ENCODE data around the gene KRTAP10-12. TPM values are rescaled to one million over a fixed set of nuclear protein-coding genes. Genes with fewer than 3 reads are reported as not detected.

The KRTAP10-12 gene
- total and polyA plus RNA-seq, 2 experiments from 2014 or later = not detected

DNA sequence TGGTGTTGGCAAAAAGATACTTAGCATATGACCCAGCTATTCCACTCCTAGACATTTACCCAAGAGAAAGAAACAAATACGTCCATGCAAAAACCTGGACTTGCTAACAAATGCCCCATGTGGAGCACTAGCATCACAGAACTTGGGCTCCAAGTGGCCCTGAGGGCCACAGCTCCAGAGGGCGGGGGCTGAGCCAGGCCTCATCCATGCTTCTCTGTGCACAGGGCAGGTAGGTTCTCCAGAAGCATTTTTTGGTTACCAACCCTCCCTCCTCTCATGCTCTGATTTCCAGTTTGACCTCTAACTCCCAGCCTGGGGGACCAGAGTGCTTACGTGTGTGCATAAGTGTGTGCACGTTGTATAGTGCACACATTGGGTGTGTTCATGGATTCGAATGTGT lies 32.3 kb upstream of the KRTAP10-12 start:
- WGBS (ENCODE audit: low lambda C conversion rate, missing lambda C conversion rate) = 88% methylated on average over 5 of the region's 5 CpGs
- Histone ChIP-seq H3K4me2 (no peak overlapping the region), H3K9me2 (replicated peaks; ENCODE audit: insufficient read depth) (no peaks in the 10 kb centered on the region), H3K9me3 (ENCODE audit: low read depth) (no peaks in the 10 kb centered on the region), H3K36me3 (replicated peaks; ENCODE audit: insufficient read depth, low read depth) (no peaks in the 10 kb centered on the region), H3K4me3 (no peak overlapping the region), H2AFZ (no peak overlapping the region), H3K4me1 (ENCODE audit: insufficient read depth) (no peaks in the 10 kb centered on the region), H3K27me3 (no peaks in the 10 kb centered on the region), H3K79me2 (no peaks in the 10 kb centered on the region), H3K27ac (no peak overlapping the region), H4K20me1 (ENCODE audit: insufficient read depth, poor library complexity, severe bottlenecking) (no peaks in the 10 kb centered on the region)
- TF ChIP-seq EZH2 (IDR thresholded peaks at IDR 0.05; ENCODE audit: borderline replicate concordance) (no peak), EZH2phosphoT487 (IDR thresholded peaks at IDR 0.05; ENCODE audit: low read depth, severe bottlenecking, unreplicated experiment) (no peak)
- TF ChIP-seq, protein P1, sequence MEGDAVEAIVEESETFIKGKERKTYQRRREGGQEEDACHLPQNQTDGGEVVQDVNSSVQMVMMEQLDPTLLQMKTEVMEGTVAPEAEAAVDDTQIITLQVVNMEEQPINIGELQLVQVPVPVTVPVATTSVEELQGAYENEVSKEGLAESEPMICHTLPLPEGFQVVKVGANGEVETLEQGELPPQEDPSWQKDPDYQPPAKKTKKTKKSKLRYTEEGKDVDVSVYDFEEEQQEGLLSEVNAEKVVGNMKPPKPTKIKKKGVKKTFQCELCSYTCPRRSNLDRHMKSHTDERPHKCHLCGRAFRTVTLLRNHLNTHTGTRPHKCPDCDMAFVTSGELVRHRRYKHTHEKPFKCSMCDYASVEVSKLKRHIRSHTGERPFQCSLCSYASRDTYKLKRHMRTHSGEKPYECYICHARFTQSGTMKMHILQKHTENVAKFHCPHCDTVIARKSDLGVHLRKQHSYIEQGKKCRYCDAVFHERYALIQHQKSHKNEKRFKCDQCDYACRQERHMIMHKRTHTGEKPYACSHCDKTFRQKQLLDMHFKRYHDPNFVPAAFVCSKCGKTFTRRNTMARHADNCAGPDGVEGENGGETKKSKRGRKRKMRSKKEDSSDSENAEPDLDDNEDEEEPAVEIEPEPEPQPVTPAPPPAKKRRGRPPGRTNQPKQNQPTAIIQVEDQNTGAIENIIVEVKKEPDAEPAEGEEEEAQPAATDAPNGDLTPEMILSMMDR (IDR thresholded peaks at IDR 0.05; ENCODE audit: poor library complexity) = no peak
- no peak for DNase-seq (ENCODE audit: low spot score)

DNA sequence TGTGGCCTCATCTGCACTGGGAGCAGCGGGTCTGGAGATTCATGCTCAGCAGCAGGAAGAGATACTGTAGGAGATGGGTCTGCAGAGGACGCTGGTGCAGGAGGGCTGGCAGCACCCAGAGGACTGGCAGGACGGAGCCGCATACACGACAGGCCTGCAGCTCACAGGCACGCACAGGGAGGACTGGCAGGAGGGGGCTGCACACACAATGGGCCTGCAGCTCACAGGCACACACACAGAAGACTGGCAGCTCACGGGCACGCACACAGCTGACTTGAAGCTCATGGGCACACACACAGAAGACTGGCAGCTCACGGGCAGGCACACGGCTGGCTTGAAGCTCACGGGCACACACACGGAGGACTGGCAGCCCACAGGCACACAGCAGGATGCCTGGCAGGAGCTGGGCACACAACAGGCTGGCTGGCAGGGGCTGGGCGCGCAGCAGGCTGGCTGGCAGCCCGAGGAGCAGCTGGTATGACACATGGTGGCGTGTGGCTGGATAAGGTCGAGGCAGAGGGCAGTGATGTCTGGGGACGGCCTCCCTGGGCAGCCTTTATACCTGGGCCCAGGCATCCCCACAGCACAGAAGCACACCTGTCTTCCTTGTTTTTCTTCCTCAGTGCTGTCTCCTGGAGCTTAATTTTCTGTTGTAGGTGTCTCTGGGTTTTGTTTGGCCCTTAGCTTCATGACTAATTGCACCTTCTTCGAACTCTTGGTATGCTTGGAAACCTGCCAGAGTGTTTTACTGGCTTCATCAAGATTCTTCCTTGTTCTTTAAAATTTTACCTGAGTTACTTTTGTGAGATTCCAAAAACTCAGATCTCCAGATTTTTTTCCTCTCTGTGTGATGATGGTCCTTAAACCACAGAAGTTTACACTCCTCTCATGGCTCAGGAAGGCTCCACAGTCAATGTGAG lies 30.3 kb upstream of the KRTAP10-12 start, which contains the start of gene KRTAP12-2:
KRTAP12-2 (minus strand) TSS at position 527 of the 920 bp plus-strand sequence; CDS start at position 486, 41 bp downstream.
- Histone ChIP-seq H3K9me3 (ENCODE audit: low read depth) (peaks cover 3% of the 10 kb centered on the region), H3K9me2 (replicated peaks; ENCODE audit: insufficient read depth) (no peaks in the 10 kb centered on the region), H3K4me2 (no peak within 1 kb of the TSS), H3K79me2 (no peaks in the 10 kb centered on the region), H3K4me3 (no peak within 1 kb of the TSS), H4K20me1 (ENCODE audit: insufficient read depth, poor library complexity, severe bottlenecking) (no peaks in the 10 kb centered on the region), H2AFZ (no peak within 1 kb of the TSS), H3K27ac (no peak within 1 kb of the TSS), H3K4me1 (ENCODE audit: insufficient read depth) (no peaks in the 10 kb centered on the region), H3K27me3 (no peaks in the 10 kb centered on the region), H3K36me3 (replicated peaks; ENCODE audit: insufficient read depth, low read depth) (no peaks in the 10 kb centered on the region)
- TF ChIP-seq, protein P1 (IDR thresholded peaks at IDR 0.05; ENCODE audit: poor library complexity) = no peak
- TF ChIP-seq EZH2 (IDR thresholded peaks at IDR 0.05; ENCODE audit: borderline replicate concordance) (no peak), EZH2phosphoT487 (IDR thresholded peaks at IDR 0.05; ENCODE audit: low read depth, severe bottlenecking, unreplicated experiment) (no peak)
- 86% methylated on average over 19 of the region's 19 CpGs for WGBS (ENCODE audit: low lambda C conversion rate, missing lambda C conversion rate)
- no peak for DNase-seq (ENCODE audit: low spot score)

DNA sequence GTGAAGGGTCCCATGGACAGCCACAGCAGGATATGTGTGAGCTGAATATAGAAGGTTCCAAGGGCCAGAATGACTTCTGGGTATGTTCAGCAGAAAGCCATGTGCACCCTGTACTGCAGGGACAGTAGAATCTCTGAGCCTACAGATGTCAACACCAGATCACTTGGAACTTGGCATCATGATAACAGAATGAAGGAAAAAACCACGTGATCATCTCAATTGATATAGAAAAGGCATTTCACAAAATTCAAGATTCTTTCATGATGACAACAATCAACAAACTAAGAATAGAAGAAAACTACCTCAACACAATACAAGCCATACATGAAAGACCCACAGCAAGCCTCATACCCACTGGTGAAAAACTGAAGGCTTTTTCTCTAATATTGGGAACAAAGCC lies 29.4 kb upstream of the KRTAP10-12 start:
- H3K36me3 ChIP-seq (replicated peaks; ENCODE audit: insufficient read depth, low read depth) = no peaks in the 10 kb centered on the region
- no peak overlapping the region for H2AFZ ChIP-seq
- H3K4me3 ChIP-seq = no peak overlapping the region
- no peaks in the 10 kb centered on the region for H3K27me3 ChIP-seq
- peaks cover 4% of the 10 kb centered on the region for H3K9me3 ChIP-seq (ENCODE audit: low read depth)
- H3K27ac ChIP-seq = no peak overlapping the region
- TF ChIP-seq EZH2 (IDR thresholded peaks at IDR 0.05; ENCODE audit: borderline replicate concordance) (no peak), EZH2phosphoT487 (IDR thresholded peaks at IDR 0.05; ENCODE audit: low read depth, severe bottlenecking, unreplicated experiment) (no peak)
- TF ChIP-seq, protein P1 (IDR thresholded peaks at IDR 0.05; ENCODE audit: poor library complexity) = no peak
- no peaks in the 10 kb centered on the region for H3K79me2 ChIP-seq
- H3K4me1 ChIP-seq (ENCODE audit: insufficient read depth) = no peaks in the 10 kb centered on the region
- no peak for DNase-seq (ENCODE audit: low spot score)
- H3K4me2 ChIP-seq = no peak overlapping the region
- 96% methylated on average over 1 of the region's 1 CpG for WGBS (ENCODE audit: low lambda C conversion rate, missing lambda C conversion rate)
- no peaks in the 10 kb centered on the region for H3K9me2 ChIP-seq (replicated peaks; ENCODE audit: insufficient read depth)
- no peaks in the 10 kb centered on the region for H4K20me1 ChIP-seq (ENCODE audit: insufficient read depth, poor library complexity, severe bottlenecking)
